HepG2 (cell line): ENCODE data around the gene NFIC. TPM values are rescaled to one million over a fixed set of nuclear protein-coding genes. Genes with fewer than 3 reads are reported as not detected.

ENCODE experiments used
- ATF2 ChIP-seq: sonication (generic); formaldehyde crosslinking; IDR thresholded peaks from 2 replicates; pipeline ENCODE4 v1.4.0; 2020; ENCODE audit warnings: missing genetic modification reagents
- CHD2 ChIP-seq: IDR thresholded peaks from 2 replicates; pipeline ENCODE4 v1.6.1; 2011; ENCODE audit warnings: low read depth, low read length, improper control_type of control experiment
- E2F5 ChIP-seq: sonication (generic); formaldehyde crosslinking; conservative IDR thresholded peaks from 2 replicates; pipeline ENCODE4 v1.4.0; 2020; ENCODE audit warnings: missing genetic modification reagents
- ERF ChIP-seq: IDR thresholded peaks from 2 replicates; pipeline ENCODE4 v1.6.1; 2018; ENCODE audit warnings: missing biosample characterization, missing genetic modification reagents
- ETS1 ChIP-seq: sonication (generic); formaldehyde crosslinking; IDR thresholded peaks from 2 replicates; pipeline ENCODE4 v1.4.0; 2020; ENCODE audit warnings: missing genetic modification reagents
- ETV6 ChIP-seq: sonication (generic); formaldehyde crosslinking; conservative IDR thresholded peaks from 2 replicates; pipeline ENCODE4 v1.4.0; 2020; ENCODE audit warnings: missing genetic modification reagents
- FOXP1 ChIP-seq, 2 experiments: fragments of 450-650 bp in 1 of 2; IDR thresholded peaks; 2 replicates each; pipeline ENCODE4 v1.6.1; 2017 to 2018; ENCODE audit warnings: antibody characterized with exemption in 1 of 2
- KLF12 ChIP-seq: sonication (generic); formaldehyde crosslinking; IDR thresholded peaks from 2 replicates; pipeline ENCODE4 v1.4.0; 2020; ENCODE audit warnings: missing genetic modification reagents, borderline replicate concordance
- MED8 ChIP-seq: sonication (generic); formaldehyde crosslinking; IDR thresholded peaks from 2 replicates; pipeline ENCODE4 v1.8.1; 2023; ENCODE audit warnings: mild to moderate bottlenecking, missing genetic modification reagents; ENCODE audit not compliant: insufficient replicate concordance
- NR2F2 ChIP-seq: IDR thresholded peaks from 2 replicates; pipeline ENCODE4 v1.6.1; 2012; ENCODE audit warnings: low read depth, inconsistent platforms, borderline replicate concordance
- PLSCR1 ChIP-seq: sonication (generic); formaldehyde crosslinking; IDR thresholded peaks from 2 replicates; pipeline ENCODE4 v1.5.0; 2020; ENCODE audit warnings: missing genetic modification reagents, mild to moderate bottlenecking, borderline replicate concordance
- SIN3A ChIP-seq: IDR thresholded peaks from 2 replicates; pipeline ENCODE4 v1.6.1; 2011; ENCODE audit warnings: low read depth, mild to moderate bottlenecking, control low read depth, low read length, borderline replicate concordance
- SNAI1 ChIP-seq: sonication (generic); formaldehyde crosslinking; IDR thresholded peaks from 2 replicates; pipeline ENCODE4 v1.5.0; 2020; ENCODE audit warnings: mild to moderate bottlenecking, missing genetic modification reagents, borderline replicate concordance
- SNAPC5 ChIP-seq: sonication (generic); formaldehyde crosslinking; IDR thresholded peaks from 2 replicates; pipeline ENCODE4 v1.8.1; 2023; ENCODE audit warnings: mild to moderate bottlenecking, missing genetic modification reagents, borderline replicate concordance
- SNRNP70 ChIP-seq: fragments of 200-400 bp; formaldehyde crosslinking; IDR thresholded peaks from 2 replicates; pipeline ENCODE4 v1.6.1; 2017; ENCODE audit warnings: mild to moderate bottlenecking, low read depth, low read length, moderate library complexity
- ZBTB4 ChIP-seq: sonication (generic); formaldehyde crosslinking; IDR thresholded peaks from 2 replicates; pipeline ENCODE4 v1.4.0; 2020; ENCODE audit warnings: missing genetic modification reagents, mild to moderate bottlenecking, borderline replicate concordance
- ZNF225 ChIP-seq: sonication (generic); formaldehyde crosslinking; IDR thresholded peaks from 2 replicates; pipeline ENCODE4 v1.4.0; 2020; ENCODE audit warnings: mild to moderate bottlenecking, missing genetic modification reagents
- ZNF24 ChIP-seq: fragments of 450-650 bp; IDR thresholded peaks from 2 replicates; pipeline ENCODE4 v1.6.1; 2017; ENCODE audit warnings: antibody characterized with exemption, mild to moderate bottlenecking
- ZNF432 ChIP-seq: sonication (generic); formaldehyde crosslinking; IDR thresholded peaks from 2 replicates; pipeline ENCODE4 v1.5.0; 2020; ENCODE audit warnings: missing genetic modification reagents, mild to moderate bottlenecking, borderline replicate concordance
- ZNF674 ChIP-seq: sonication (generic); formaldehyde crosslinking; IDR thresholded peaks from 2 replicates; pipeline ENCODE4 v1.5.0; 2020; ENCODE audit warnings: low read depth, mild to moderate bottlenecking, missing genetic modification reagents
- ZNF720 ChIP-seq: sonication (generic); formaldehyde crosslinking; IDR thresholded peaks from 2 replicates; pipeline ENCODE4 v1.4.0; 2020; ENCODE audit warnings: missing genetic modification reagents
- polyA plus RNA-seq, 8 experiments: library from polyadenylated mRNA; depleted of rRNA in 3 of 8; stranded (reverse) in 7 of 8; unstranded in 1 of 8; fragments of >200 nt; fragmentation: Illumina TruSeq in 4 of 8; extraction: Trizol in 4 of 8; gene quantifications; 2 replicates each; pipeline versions ENCODE4 v1.2.1 to v1.2.3, GENCODE V29; 2011 to 2016; ENCODE audit warnings: low read depth in 4 of 8, missing spikeins in 1 of 8, mixed read lengths in 1 of 8; ENCODE audit not compliant: insufficient read depth in 1 of 8
- total RNA-seq, 5 experiments: library from RNA; depleted of rRNA; stranded (reverse); fragments of >200 nt; fragmentation: Illumina TruSeq; extraction: Trizol; gene quantifications; 2 replicates each; pipeline ENCODE4 v1.2.3, GENCODE V29; 2016; ENCODE audit warnings: low read depth in 1 of 5

NFIC gene
- total and polyA plus RNA-seq, 2 of the 13 experiments (the other 11 are each of a cell fraction or from before 2014, with no cell fraction given) = 1.3 to 2.5 TPM

- TF ChIP-seq E2F5 (CRISPR knock-in tag) (no peak), NR2F2 (no peak), CHD2 (no peak), ZNF674 (CRISPR knock-in tag) (no peak), ZNF225 (0 out of 2 replicates have a peak, but pooled peaks have one; percentile 52), ZNF24 (no peak), SNRNP70 (no peak), KLF12 (CRISPR knock-in tag) (no peak), ZNF432 (CRISPR knock-in tag) (no peak), PLSCR1 (CRISPR knock-in tag) (no peak), ZNF720 (CRISPR knock-in tag) (no peak), SNAI1 (CRISPR knock-in tag) (peak; percentile 84; the same call in 1 of the 2 replicates), ERF (CRISPR knock-in tag) (peak; percentile 83), ATF2 (0 out of 2 replicates have a peak, but pooled peaks have one; percentile 53), SIN3A (no peak), FOXP1 (IDR thresholded peaks at IDR 0.05) (no peak), FOXP1 (CRISPR knock-in tag; IDR thresholded peaks at IDR 0.05) (no peak), ZBTB4 (CRISPR knock-in tag) (no peak), ETS1 (CRISPR knock-in tag) (no peak), ETV6 (peak; percentile 69; the same call in 1 of the 2 replicates), SNAPC5 (CRISPR knock-in tag) (peak; percentile 50; the same call in 1 of the 2 replicates), MED8 (CRISPR knock-in tag) (no peak)
These were observed 115.1 kb downstream of the NFIC start (continued) for GRCh38 chr19:3481241-3482090.
